OCI-LY1 (cell line): Measurements from ENCODE around the gene TMEM222.

Experiments
- EZH2 ChIP-seq: fragments of 200-600 bp; sonication (generic), shearing (Covaris generic); IDR thresholded peaks from 2 replicates; pipeline ENCODE4 v1.8.0; 2017; ENCODE audit warnings: borderline replicate concordance, mixed run types, mild to moderate bottlenecking, antibody characterized with exemption, low read length, moderate library complexity, mixed read lengths
- TF ChIP-seq, protein P1 (sequence below): fragments of 200-600 bp; sonication (generic), shearing (Covaris generic); IDR thresholded peaks from 2 replicates; pipeline ENCODE4 v1.5.1; 2017; ENCODE audit warnings: mild to moderate bottlenecking, antibody characterized with exemption, low read length, moderate library complexity, mixed read lengths

DNA sequence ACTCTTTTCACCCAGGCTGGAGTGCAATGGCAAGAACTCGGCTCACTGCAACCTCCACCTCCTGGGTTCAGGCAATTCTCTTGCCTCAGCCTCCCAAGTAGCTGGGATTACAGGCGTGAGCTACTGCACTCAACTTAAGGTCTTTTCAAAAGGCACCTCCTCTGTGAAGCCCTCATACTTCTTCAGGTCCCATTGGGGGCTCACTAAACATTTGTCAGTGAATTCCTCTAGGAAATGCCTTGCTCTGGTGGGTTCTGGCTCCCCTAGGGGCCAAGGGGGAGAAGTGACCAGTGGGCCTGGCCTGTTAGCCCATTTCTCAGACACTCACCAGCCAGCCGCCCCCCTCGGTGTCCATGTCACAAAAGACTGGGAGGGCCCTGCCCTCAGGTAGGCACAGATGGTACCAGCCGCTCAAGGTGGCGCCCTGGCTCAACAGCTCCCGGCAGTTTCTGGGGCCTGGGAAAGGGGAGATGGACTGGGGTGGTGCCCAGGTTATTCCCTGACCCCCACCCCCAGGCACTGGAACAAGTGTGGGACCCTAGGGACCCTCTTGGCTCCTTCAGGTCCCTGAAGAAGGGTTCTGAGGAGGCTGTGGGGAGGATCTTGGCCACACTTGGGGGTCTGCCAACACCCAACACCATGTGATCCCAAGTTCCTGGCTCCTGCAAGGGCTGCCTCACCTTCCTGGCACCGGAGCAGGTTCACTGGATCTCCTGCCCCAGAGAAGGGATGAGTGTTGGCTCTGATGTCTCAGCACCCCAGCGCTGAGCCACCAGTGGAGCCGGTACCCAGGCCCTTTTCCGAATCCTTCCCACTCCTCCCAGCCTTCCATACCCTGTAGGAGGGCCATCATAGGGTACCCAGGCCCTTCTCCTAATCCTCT lies 51.1 kb downstream of the TMEM222 start:
- no peak for TF ChIP-seq EZH2
- TF ChIP-seq, protein P1, sequence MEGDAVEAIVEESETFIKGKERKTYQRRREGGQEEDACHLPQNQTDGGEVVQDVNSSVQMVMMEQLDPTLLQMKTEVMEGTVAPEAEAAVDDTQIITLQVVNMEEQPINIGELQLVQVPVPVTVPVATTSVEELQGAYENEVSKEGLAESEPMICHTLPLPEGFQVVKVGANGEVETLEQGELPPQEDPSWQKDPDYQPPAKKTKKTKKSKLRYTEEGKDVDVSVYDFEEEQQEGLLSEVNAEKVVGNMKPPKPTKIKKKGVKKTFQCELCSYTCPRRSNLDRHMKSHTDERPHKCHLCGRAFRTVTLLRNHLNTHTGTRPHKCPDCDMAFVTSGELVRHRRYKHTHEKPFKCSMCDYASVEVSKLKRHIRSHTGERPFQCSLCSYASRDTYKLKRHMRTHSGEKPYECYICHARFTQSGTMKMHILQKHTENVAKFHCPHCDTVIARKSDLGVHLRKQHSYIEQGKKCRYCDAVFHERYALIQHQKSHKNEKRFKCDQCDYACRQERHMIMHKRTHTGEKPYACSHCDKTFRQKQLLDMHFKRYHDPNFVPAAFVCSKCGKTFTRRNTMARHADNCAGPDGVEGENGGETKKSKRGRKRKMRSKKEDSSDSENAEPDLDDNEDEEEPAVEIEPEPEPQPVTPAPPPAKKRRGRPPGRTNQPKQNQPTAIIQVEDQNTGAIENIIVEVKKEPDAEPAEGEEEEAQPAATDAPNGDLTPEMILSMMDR = no peak; the same call in 1 of the 2 replicates
